GM13976 (cell line): ENCODE results near the gene CAPN7.

Experiments
- DNase-seq: peaks from one replicate; pipeline ENCODE4 v3.0.0; 2012; ENCODE audit warnings: low spot score
- CTCF ChIP-seq: IDR thresholded peaks from 2 replicates; pipeline ENCODE4 v1.5.1; 2012; ENCODE audit warnings: borderline replicate concordance, mild to moderate bottlenecking; ENCODE audit not compliant: insufficient read depth; ENCODE audit errors: extremely low read depth, missing control alignments, control extremely low read depth
- in situ Hi-C: fragments of 300-500 bp; cut with MboI; formaldehyde crosslinking; loops from one replicate; pipeline ENCODE4 v1.12.0; 2022; ENCODE audit warnings: low sequenced_read_pairs, mixed read lengths, inconsistent platforms; ENCODE audit not compliant: unreplicated experiment

CAPN7 gene

GRCh38 chr3:15283702-15284101 lies 77.7 kb downstream of the CAPN7 start:
- DNase-seq, result no peak
- no peak for TF ChIP-seq CTCF
- in situ Hi-C loops, result no loop called here

- in situ Hi-C loops, result no loop called here
- no peak for TF ChIP-seq CTCF
- no peak for DNase-seq
Observed at GRCh38 chr3:15284121-15284889, 78.3 kb downstream of the CAPN7 start.

- DNase-seq, result no peak
- in situ Hi-C loops, result no loop called here
Observed at GRCh38 chr3:15286022-15286421, 80.0 kb downstream of the CAPN7 start.

GRCh38 chr3:15287565-15288330 lies 81.7 kb downstream of the CAPN7 start:
- DNase-seq, result no peak
- in situ Hi-C loops, result no loop called here
- no peak for TF ChIP-seq CTCF

More at GRCh38 chr3:15286022-15286421, 80.0 kb downstream of the CAPN7 start:
- TF ChIP-seq CTCF, result no peak

GRCh38 chr3:15288331-15289035 lies 82.4 kb downstream of the CAPN7 start:
- no peak for DNase-seq
- in situ Hi-C loops, result no loop called here
- TF ChIP-seq CTCF, result no peak

GRCh38 chr3:15289661-15290060 lies 83.6 kb downstream of the CAPN7 start:
- in situ Hi-C loops, result no loop called here
- no peak for TF ChIP-seq CTCF
- no peak for DNase-seq
